ENCODE results near the gene AMN. TPM values are rescaled to one million over a fixed set of nuclear protein-coding genes. Genes with fewer than 3 reads are reported as not detected.

Gene AMN
- total RNA-seq, 2 donors from 2014 or later = 1.9 to 3.2 TPM

DNA sequence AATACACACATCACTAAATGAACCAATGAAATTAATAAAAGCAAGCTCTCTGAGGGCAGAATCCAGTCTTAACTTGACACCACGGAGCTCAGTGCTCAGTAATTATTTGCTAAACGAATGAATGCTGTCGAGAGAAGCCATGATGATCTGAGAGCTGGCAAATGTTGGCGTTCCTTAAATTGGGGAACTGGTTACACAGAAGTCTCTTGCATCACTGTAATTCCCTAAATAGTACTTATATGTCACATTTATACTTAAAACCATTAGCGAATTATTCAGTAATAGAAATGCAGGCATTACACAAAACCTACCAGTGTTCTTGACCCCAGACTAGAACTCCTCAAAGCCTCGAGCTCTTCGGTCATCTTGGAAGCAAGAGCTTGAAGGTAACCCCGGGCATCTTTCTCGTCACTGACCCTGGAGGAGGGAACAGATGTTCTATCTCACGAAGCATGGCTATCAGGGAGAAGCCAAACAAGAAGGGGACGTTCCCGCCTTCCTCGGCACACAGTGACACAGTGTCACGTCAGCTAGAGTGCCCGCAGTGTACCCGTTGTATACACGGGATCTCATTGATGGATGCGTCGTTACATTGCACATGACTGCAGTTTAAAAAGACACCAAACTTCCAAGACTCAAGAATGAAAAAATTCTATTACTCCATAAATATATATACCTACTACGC is 43.6 kb downstream of the AMN start:
- no peaks in the 10 kb centered on the region for H3K27me3 Mint-ChIP-seq (ENCODE audit: insufficient read depth)
- peaks cover 97% of the 10 kb centered on the region for H3K36me3 ChIP-seq (ENCODE audit: control insufficient read depth, insufficient read depth, low read length)
- H3K9ac ChIP-seq (ENCODE audit: extremely low read depth, low read length, poor library complexity, severe bottlenecking) = no peak overlapping the region
- no peaks in the 10 kb centered on the region for H3K9me3 Mint-ChIP-seq
- H3K4me1 ChIP-seq (ENCODE audit: control insufficient read depth, insufficient read depth, low read length) = no peaks in the 10 kb centered on the region
- H3K27ac Mint-ChIP-seq = no peak overlapping the region
- DNase-seq = no peak
- H3K9me3 ChIP-seq (ENCODE audit: control insufficient read depth, low read length) = no peaks in the 10 kb centered on the region
- no peaks in the 10 kb centered on the region for H3K27me3 ChIP-seq (ENCODE audit: control insufficient read depth, insufficient read depth, low read length, poor library complexity, severe bottlenecking)
- H3K27ac ChIP-seq (ENCODE audit: low read depth, low read length) = no peak overlapping the region
- peaks cover 5% of the 10 kb centered on the region for H3K4me1 Mint-ChIP-seq
- H3K4me3 ChIP-seq (ENCODE audit: low read length) = no peak overlapping the region
- H3K36me3 Mint-ChIP-seq (ENCODE audit: low read depth) = peaks cover 92% of the 10 kb centered on the region
- no peak overlapping the region for H3K4me3 Mint-ChIP-seq
- 94 to 97% methylated on average over 19 to 20 of the region's 20 CpGs for WGBS, 2 experiments (ENCODE audit: insufficient coverage in 1 of 2, insufficient read length in 1 of 2)
- TF ChIP-seq, protein P1, sequence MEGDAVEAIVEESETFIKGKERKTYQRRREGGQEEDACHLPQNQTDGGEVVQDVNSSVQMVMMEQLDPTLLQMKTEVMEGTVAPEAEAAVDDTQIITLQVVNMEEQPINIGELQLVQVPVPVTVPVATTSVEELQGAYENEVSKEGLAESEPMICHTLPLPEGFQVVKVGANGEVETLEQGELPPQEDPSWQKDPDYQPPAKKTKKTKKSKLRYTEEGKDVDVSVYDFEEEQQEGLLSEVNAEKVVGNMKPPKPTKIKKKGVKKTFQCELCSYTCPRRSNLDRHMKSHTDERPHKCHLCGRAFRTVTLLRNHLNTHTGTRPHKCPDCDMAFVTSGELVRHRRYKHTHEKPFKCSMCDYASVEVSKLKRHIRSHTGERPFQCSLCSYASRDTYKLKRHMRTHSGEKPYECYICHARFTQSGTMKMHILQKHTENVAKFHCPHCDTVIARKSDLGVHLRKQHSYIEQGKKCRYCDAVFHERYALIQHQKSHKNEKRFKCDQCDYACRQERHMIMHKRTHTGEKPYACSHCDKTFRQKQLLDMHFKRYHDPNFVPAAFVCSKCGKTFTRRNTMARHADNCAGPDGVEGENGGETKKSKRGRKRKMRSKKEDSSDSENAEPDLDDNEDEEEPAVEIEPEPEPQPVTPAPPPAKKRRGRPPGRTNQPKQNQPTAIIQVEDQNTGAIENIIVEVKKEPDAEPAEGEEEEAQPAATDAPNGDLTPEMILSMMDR (conservative IDR thresholded peaks at IDR 0.05) = no peak

DNA sequence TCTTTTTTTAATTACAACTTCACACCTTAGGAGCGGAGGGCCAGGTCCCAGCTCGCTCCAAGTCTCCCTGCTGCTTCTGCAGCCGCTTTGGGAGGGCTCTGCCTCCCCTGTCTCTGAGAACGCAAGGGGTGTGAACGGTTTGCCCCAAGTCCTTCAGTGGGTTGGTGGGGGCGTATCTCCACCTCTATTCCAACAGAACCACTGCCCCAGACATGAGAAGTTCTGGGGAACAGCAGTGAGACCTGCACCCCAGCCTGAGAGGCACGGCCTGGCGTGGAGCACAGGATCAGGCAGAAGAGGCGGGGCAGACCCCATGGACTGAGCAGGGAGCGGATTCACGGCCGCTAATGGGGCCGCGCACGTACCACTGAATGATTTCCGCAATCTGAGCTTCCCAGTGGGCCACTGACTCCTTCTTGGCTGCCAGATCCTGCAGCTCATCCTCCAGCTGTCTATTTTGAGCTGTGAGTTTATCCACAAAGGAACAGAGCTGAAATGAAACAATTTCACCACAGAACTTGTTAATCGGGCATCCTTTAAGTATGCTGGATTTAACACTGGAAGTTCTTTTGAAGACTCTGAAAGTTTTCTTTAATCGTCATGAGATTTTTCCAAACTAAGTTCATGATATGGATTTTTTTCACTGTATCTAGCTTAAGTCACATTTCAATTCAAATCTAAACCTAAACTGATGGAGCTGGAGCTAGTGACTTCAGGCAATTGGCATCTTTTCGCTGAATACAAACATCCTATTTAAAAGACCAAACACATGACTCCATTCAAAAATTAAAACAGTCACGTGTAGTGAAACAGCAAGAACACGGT is 44.4 kb downstream of the AMN start:
- Histone ChIP-seq H3K4me3 (ENCODE audit: low read length) (no peak overlapping the region), H3K4me1 (ENCODE audit: control insufficient read depth, insufficient read depth, low read length) (no peaks in the 10 kb centered on the region), H3K27me3 (ENCODE audit: control insufficient read depth, insufficient read depth, low read length, poor library complexity, severe bottlenecking) (no peaks in the 10 kb centered on the region), H3K27ac (ENCODE audit: low read depth, low read length) (no peak overlapping the region), H3K36me3 (ENCODE audit: control insufficient read depth, insufficient read depth, low read length) (peaks cover 97% of the 10 kb centered on the region), H3K9ac (ENCODE audit: extremely low read depth, low read length, poor library complexity, severe bottlenecking) (no peak overlapping the region), H3K9me3 (ENCODE audit: control insufficient read depth, low read length) (no peaks in the 10 kb centered on the region)
- Mint-ChIP-seq H3K27ac (no peak overlapping the region), H3K36me3 (ENCODE audit: low read depth) (peaks cover 92% of the 10 kb centered on the region), H3K27me3 (ENCODE audit: insufficient read depth) (no peaks in the 10 kb centered on the region), H3K4me1 (peaks cover 5% of the 10 kb centered on the region), H3K9me3 (no peaks in the 10 kb centered on the region), H3K4me3 (no peak overlapping the region)
- 94 to 95% methylated on average over 15 to 21 of the region's 21 CpGs for WGBS, 2 experiments (ENCODE audit: insufficient coverage in 1 of 2, insufficient read length in 1 of 2)
- no peak for DNase-seq
- TF ChIP-seq, protein P1 (conservative IDR thresholded peaks at IDR 0.05) = no peak

DNA sequence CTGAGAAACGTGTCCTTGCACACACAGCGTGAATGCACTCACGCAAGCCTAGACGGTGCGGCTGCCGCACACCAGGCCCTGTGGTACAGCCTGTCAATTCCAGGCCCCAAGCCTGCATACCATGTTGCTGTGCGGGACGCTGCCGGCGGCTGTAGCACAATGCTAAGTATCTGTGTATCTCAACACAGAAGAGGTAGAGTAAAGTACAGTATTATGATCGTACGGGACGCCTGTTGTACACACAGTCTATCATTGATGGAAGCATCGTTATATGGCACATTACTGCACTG is 45.0 kb downstream of the AMN start:
- H3K9ac ChIP-seq (ENCODE audit: extremely low read depth, low read length, poor library complexity, severe bottlenecking) = no peak overlapping the region
- peaks cover 95% of the 10 kb centered on the region for H3K36me3 ChIP-seq (ENCODE audit: control insufficient read depth, insufficient read depth, low read length)
- Mint-ChIP-seq H3K4me3 (no peak overlapping the region), H3K27me3 (ENCODE audit: insufficient read depth) (no peaks in the 10 kb centered on the region), H3K4me1 (peaks cover 5% of the 10 kb centered on the region), H3K9me3 (no peaks in the 10 kb centered on the region), H3K36me3 (ENCODE audit: low read depth) (peaks cover 89% of the 10 kb centered on the region), H3K27ac (no peak overlapping the region)
- no peak for DNase-seq
- H3K9me3 ChIP-seq (ENCODE audit: control insufficient read depth, low read length) = no peaks in the 10 kb centered on the region
- no peaks in the 10 kb centered on the region for H3K27me3 ChIP-seq (ENCODE audit: control insufficient read depth, insufficient read depth, low read length, poor library complexity, severe bottlenecking)
- no peak overlapping the region for H3K4me3 ChIP-seq (ENCODE audit: low read length)
- H3K27ac ChIP-seq (ENCODE audit: low read depth, low read length) = no peak overlapping the region
- no peaks in the 10 kb centered on the region for H3K4me1 ChIP-seq (ENCODE audit: control insufficient read depth, insufficient read depth, low read length)
- 95 to 96% methylated on average over 14 of the region's 14 CpGs for WGBS, 2 experiments (ENCODE audit: insufficient coverage in 1 of 2, insufficient read length in 1 of 2)
- TF ChIP-seq, protein P1 (conservative IDR thresholded peaks at IDR 0.05) = no peak
